Naive thymus-derived CD8-positive, alpha-beta T cell (primary cell): ENCODE measurements around the gene SARS2. TPM values are rescaled to one million over a fixed set of nuclear protein-coding genes. Genes with fewer than 3 reads are reported as not detected.
A peak's percentile ranks its signal among the peaks of the same experiment; 100 is the strongest.
"Not testable (repeated sequence)": the region's sequence is repeated elsewhere in the genome, so short reads cannot be mapped to it uniquely, and the experiment has no call there.

Experiments
- ATAC-seq, 2 donors: fragments of 150-1000 bp; cut with Tn5 transposase in 1 of 2; sonication (Bioruptor Pico), chemical (Tn5 transposase) in 1 of 2; 1 replicate in 1 of 2; 2 replicates in 1 of 2; pipeline ENCODE4 v1.10.0; 2021; ENCODE audit warnings: mild to moderate bottlenecking in 2 of 2, moderate library complexity in 2 of 2
- POLR2A ChIA-PET: fragments of 350-600 bp; sonication (Branson Sonifier 250); formaldehyde crosslinking; loops from one replicate; lab custom pipeline; 2021; ENCODE audit warnings: antibody characterized with exemption; lab: Charles Lee
- DNase-seq, 10 donors: peaks; one replicate each; pipeline versions ENCODE4 v3.0.0 to v3.0.0-alpha.2; 2020 to 2022
- H3K27ac Mint-ChIP-seq, 10 donors: one replicate each; pipeline ENCODE4 v1.8.0; 2020 to 2022; ENCODE audit warnings: mild to moderate bottlenecking in 10 of 10, mixed read lengths in 10 of 10, moderate library complexity in 4 of 10, inconsistent platforms in 1 of 10
- H3K27me3 Mint-ChIP-seq, 5 donors: one replicate each; pipeline ENCODE4 v1.8.0; 2021 to 2022; ENCODE audit warnings: mixed read lengths in 5 of 5
- H3K36me3 Mint-ChIP-seq, 3 donors: one replicate each; pipeline ENCODE4 v1.8.0; 2020 to 2022; ENCODE audit warnings: mixed read lengths in 3 of 3, mild to moderate bottlenecking in 2 of 3, inconsistent platforms in 1 of 3
- H3K4me1 Mint-ChIP-seq, 4 donors: one replicate each; pipeline ENCODE4 v1.8.0; 2021 to 2022; ENCODE audit warnings: mixed read lengths in 4 of 4
- H3K4me3 Mint-ChIP-seq, 10 donors: one replicate each; pipeline ENCODE4 v1.8.0; 2020 to 2022; ENCODE audit warnings: mild to moderate bottlenecking in 10 of 10, mixed read lengths in 10 of 10, moderate library complexity in 6 of 10, inconsistent platforms in 1 of 10
- H3K9me3 Mint-ChIP-seq, 9 donors: one replicate each; pipeline ENCODE4 v1.8.0; 2020 to 2022; ENCODE audit warnings: mixed read lengths in 9 of 9, mild to moderate bottlenecking in 3 of 9, inconsistent platforms in 1 of 9, moderate library complexity in 1 of 9
- polyA plus RNA-seq, 3 donors: library from polyadenylated mRNA; unstranded; fragments of 300-500 nt; fragmentation: Illumina TruSeq; gene quantifications; one replicate each; pipeline ENCODE4 v1.2.3, GENCODE V29; 2021
- total RNA-seq, 8 experiments: library from RNA in 2 of 8; stranded (reverse) in 2 of 8; gene quantifications; one replicate each; pipeline ENCODE4 v1.2.3 and lab custom pipeline; 2021 to 2026

Gene SARS2
- total and polyA plus RNA-seq, 5 experiments from 2014 or later: 8.8 to 31.8 (median 14.9) TPM

- no peaks in the 10 kb centered on the region for H3K27me3 Mint-ChIP-seq
- H3K36me3 Mint-ChIP-seq: peaks cover 0 to 20% (median 0%) of the 10 kb centered on the region in 3 donors
- peak overlapping the region; percentile 73 to 99 (median 87) for H3K27ac Mint-ChIP-seq
- H3K4me3 Mint-ChIP-seq: peak overlapping the region in 8 of 10 donors; percentile 11 to 67 (median 44)
- POLR2A ChIA-PET: interaction anchor here (0.6 to 7.1 kb wide), 7 partner anchors 11 to 477 kb away, joined by 3 to 65 read pairs (median 11); partner anchors contain the start of gene FAM98C
- DNase-seq: no peak
- peaks cover 18 to 47% (median 37%) of the 10 kb centered on the region in 4 donors for H3K4me1 Mint-ChIP-seq
- ATAC-seq: no peak
- no peaks in the 10 kb centered on the region for H3K9me3 Mint-ChIP-seq
Measured at GRCh38 chr19:38880076-38880881, 50.3 kb downstream of the SARS2 start.

DNA sequence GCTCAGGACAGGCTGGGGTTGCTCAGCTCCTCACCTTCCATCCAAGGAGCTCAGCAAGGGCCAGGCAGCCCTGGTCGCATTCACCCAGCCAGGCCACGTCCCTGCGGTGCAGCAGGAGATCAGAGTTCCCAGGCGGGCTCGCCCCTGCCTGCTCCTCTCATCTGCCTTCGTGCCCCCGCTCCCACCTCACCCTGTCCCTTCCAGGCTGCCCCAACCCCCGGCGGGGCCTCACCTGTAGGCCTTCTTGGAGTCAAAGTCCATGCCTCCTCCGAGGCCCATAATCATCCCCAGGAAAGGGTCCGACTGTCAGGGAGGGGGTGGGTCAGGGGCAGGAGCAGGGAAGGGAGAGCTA, 51.2 kb downstream of the SARS2 start:
- no peaks in the 10 kb centered on the region for H3K9me3 Mint-ChIP-seq
- peaks cover 0 to 20% (median 0%) of the 10 kb centered on the region in 3 donors for H3K36me3 Mint-ChIP-seq
- DNase-seq: no peak
- peak overlapping the region; percentile 62 to 99 (median 98) for H3K27ac Mint-ChIP-seq
- peaks cover 18 to 47% (median 37%) of the 10 kb centered on the region in 4 donors for H3K4me1 Mint-ChIP-seq
- no peak for ATAC-seq
- POLR2A ChIA-PET: interaction anchor here (0.9 to 7.1 kb wide), 11 partner anchors 10 to 476 kb away, joined by 4 to 65 read pairs (median 12); partner anchors contain the start of genes ECH1, FAM98C, HNRNPL and NFKBIB
- no peaks in the 10 kb centered on the region for H3K27me3 Mint-ChIP-seq
- peak overlapping the region in 4 of 10 donors; percentile 10 to 91 (median 49) for H3K4me3 Mint-ChIP-seq

- Mint-ChIP-seq H3K4me3 (peak overlapping the region; percentile 83 to 94 (median 88)), H3K27me3 (no peaks in the 10 kb centered on the region), H3K27ac (peak overlapping the region; percentile 97 to 99 (median 98)), H3K36me3 (peaks cover 0 to 23% (median 0%) of the 10 kb centered on the region in 3 donors), H3K4me1 (peaks cover 18 to 48% (median 38%) of the 10 kb centered on the region in 4 donors), H3K9me3 (no peaks in the 10 kb centered on the region)
- DNase-seq (no peak), ATAC-seq (peak; percentile 41 to 43)
- POLR2A ChIA-PET: interaction anchor here (0.5 to 7.1 kb wide), 21 partner anchors 8 to 564 kb away, joined by 3 to 65 read pairs (median 7); partner anchors contain the start of genes ECH1, FAM98C, HNRNPL and MRPS12
Measured at GRCh38 chr19:38878575-38879399, 51.8 kb downstream of the SARS2 start.

DNA sequence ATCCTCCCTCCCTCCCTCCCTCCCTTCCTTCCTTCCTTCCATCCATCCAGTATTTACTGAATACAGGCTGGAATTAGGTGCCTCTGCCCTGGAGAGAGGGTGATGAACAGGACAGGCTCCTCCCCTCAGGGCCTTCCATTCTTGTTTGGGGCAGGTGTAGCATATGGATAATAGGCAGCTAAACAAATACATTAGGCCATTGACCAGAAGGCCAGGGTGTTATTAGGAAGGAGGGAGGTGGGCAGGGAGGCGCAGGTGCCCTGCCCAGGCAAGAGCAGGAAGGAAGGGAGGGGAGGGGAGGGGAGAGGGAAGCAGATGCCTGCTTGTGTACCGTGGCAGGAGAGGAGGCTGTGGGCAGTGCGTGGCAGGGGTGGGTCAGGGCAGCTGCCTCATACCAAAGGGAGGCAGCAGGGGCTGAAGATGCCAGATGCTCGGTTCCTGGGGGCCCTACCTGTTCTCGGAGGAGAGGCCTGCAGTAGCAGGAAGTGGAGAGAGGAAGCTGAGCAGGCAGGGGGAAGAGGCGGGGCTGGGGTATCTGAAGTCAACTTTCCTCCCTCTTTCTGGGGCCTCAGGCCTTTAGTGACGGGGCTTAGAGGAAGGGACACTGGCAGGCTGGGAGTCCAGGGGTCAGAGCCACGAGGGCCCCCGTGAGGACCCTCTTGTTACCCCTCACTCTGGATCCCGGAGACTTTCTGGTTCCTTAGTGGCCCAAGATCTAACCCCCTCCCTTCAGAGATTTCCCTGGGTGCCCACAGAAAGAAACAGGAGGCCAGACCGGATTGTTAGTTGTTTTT, 52.6 kb downstream of the SARS2 start, which contains the start of gene RINL:
RINL (minus strand) TSS at position 495 of the 794 bp plus-strand sequence. CDS start 1,533 bp downstream, outside the sequence.
- Mint-ChIP-seq H3K27me3 (no peaks in the 10 kb centered on the region), H3K4me1 (peaks cover 21 to 53% (median 43%) of the 10 kb centered on the region in 4 donors), H3K36me3 (peaks cover 0 to 26% (median 4%) of the 10 kb centered on the region in 3 donors), H3K4me3 (peak within 1 kb of the TSS; percentile 83 to 94 (median 88)), H3K27ac (peak within 1 kb of the TSS; percentile 97 to 99 (median 98)), H3K9me3 (no peaks in the 10 kb centered on the region)
- DNase-seq (peak; percentile 52 to 87 (median 67)), ATAC-seq (peak; percentile 94 to 95)
- POLR2A ChIA-PET: interaction anchor here (0.5 to 7.1 kb wide), 24 partner anchors 8 to 564 kb away, joined by 3 to 65 read pairs (median 6); partner anchors contain the start of genes ECH1, EIF3K, FAM98C and HNRNPL

- H3K27ac Mint-ChIP-seq: peak overlapping the region in 9 of 10 donors; percentile 58 to 97 (median 85)
- POLR2A ChIA-PET: interaction anchor here (0.6 to 7.1 kb wide), 5 partner anchors 9 to 50 kb away, joined by 3 to 65 read pairs (median 4); no protein-coding TSS in a partner anchor
Measured at GRCh38 chr19:38875656-38876395, 54.7 kb downstream of the SARS2 start.

DNA sequence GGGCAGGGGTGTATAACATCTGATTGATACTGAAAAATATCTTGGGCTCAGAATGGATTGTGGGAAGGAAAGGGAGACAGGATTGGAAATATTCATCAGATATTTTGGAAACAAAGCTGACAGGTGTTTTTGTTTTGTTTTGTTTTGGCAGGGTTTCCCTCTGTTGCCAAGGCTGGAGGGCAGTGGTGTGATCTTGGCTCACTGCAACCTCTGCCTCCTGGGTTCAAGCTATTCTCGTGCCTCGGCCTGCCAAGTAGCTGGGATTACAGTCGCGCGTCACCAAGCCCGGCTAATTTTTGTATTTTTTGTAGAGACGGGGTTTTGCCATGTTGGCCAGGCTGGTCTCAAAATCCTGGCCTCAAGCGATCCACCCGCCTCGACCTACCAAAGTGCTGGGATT, 57.2 kb downstream of the SARS2 start:
- POLR2A ChIA-PET: interaction anchor here (0.6 to 7.1 kb wide), 7 partner anchors 14 to 33 kb away, joined by 3 to 65 read pairs (median 4); no protein-coding TSS in a partner anchor
- peaks cover 28 to 66% (median 57%) of the 10 kb centered on the region in 4 donors for H3K4me1 Mint-ChIP-seq
- not testable (repeated sequence) for H3K9me3 Mint-ChIP-seq

More at GRCh38 chr19:38875656-38876395, 54.7 kb downstream of the SARS2 start:
- Mint-ChIP-seq H3K9me3 (no peaks in the 10 kb centered on the region), H3K27me3 (no peaks in the 10 kb centered on the region), H3K4me3 (peak overlapping the region in 5 of 10 donors; percentile 16 to 55 (median 42)), H3K36me3 (peaks cover 0 to 23% (median 5%) of the 10 kb centered on the region in 3 donors), H3K4me1 (peaks cover 24 to 55% (median 48%) of the 10 kb centered on the region in 4 donors)
- ATAC-seq (no peak), DNase-seq (no peak)

GRCh38 chr19:38870612-38871011, 60.0 kb downstream of the SARS2 start:
- Mint-ChIP-seq H3K4me3 (peak overlapping the region; percentile 78 to 98 (median 90)), H3K27me3 (no peaks in the 10 kb centered on the region), H3K9me3 (no peaks in the 10 kb centered on the region), H3K36me3 (peaks cover 0 to 16% (median 5%) of the 10 kb centered on the region in 3 donors), H3K4me1 (peaks cover 17 to 54% (median 50%) of the 10 kb centered on the region in 4 donors), H3K27ac (peak overlapping the region in 9 of 10 donors; percentile 48 to 96 (median 91))
- ATAC-seq: no peak
- DNase-seq: no peak
- POLR2A ChIA-PET: interaction anchor here (0.5 to 13.2 kb wide), 7 partner anchors 9 to 964 kb away, joined by 3 to 302 read pairs (median 21); partner anchors contain the start of genes FAM98C, HNRNPL, RINL and WDR87

More for the DNA sequence above, 57.2 kb downstream of the SARS2 start:
- Mint-ChIP-seq H3K36me3 (peaks cover 0 to 21% (median 5%) of the 10 kb centered on the region in 3 donors), H3K4me3 (peak overlapping the region in 1 of 10 donors; percentile 0), H3K27ac (peak overlapping the region in 7 of 10 donors; percentile 3 to 86 (median 65))
- DNase-seq, H3K27me3 Mint-ChIP-seq, ATAC-seq: not testable (repeated sequence)

- Mint-ChIP-seq H3K36me3 (peaks cover 0 to 15% (median 5%) of the 10 kb centered on the region in 3 donors), H3K4me1 (peaks cover 21 to 60% (median 55%) of the 10 kb centered on the region in 4 donors), H3K27me3 (no peaks in the 10 kb centered on the region), H3K9me3 (peaks cover 0 to 2% (median 0%) of the 10 kb centered on the region in 9 donors), H3K4me3 (peak overlapping the region; percentile 85 to 98 (median 92)), H3K27ac (peak overlapping the region; percentile 83 to 97 (median 92))
- POLR2A ChIA-PET: interaction anchor here (0.5 to 13.2 kb wide), 16 partner anchors 10 to 964 kb away, joined by 3 to 302 read pairs (median 6); partner anchors contain the start of genes CCER2, ECH1, FAM98C and HNRNPL
- ATAC-seq: peak; percentile 94 to 95
- DNase-seq: peak; percentile 91 to 97 (median 94)
Measured at GRCh38 chr19:38869836-38870607, 60.5 kb downstream of the SARS2 start.

GRCh38 chr19:38869160-38869835, 61.3 kb downstream of the SARS2 start:
- peak overlapping the region; percentile 83 to 97 (median 92) for H3K27ac Mint-ChIP-seq
- H3K4me1 Mint-ChIP-seq: peaks cover 28 to 67% (median 63%) of the 10 kb centered on the region in 4 donors
- H3K27me3 Mint-ChIP-seq: no peaks in the 10 kb centered on the region
- peaks cover 0 to 15% (median 5%) of the 10 kb centered on the region in 3 donors for H3K36me3 Mint-ChIP-seq
- peak in 3 of 10 donors; percentile 26 to 47 (median 30) for DNase-seq
- peak in 1 of 2 donors; percentile 24 for ATAC-seq
- POLR2A ChIA-PET: interaction anchor here (0.7 to 13.2 kb wide), 15 partner anchors 10 to 137 kb away, joined by 3 to 302 read pairs (median 7); partner anchors contain the start of genes CCER2, ECH1, HNRNPL and NFKBIB
- H3K4me3 Mint-ChIP-seq: peak overlapping the region; percentile 85 to 98 (median 92)
- peaks cover 0 to 2% (median 0%) of the 10 kb centered on the region in 9 donors for H3K9me3 Mint-ChIP-seq
